MCF 10A (cell line): ENCODE results near the gene ZNF586. TPM values are rescaled to one million over a fixed set of nuclear protein-coding genes. Genes with fewer than 3 reads are reported as not detected.
A peak's percentile ranks its signal among the peaks of the same experiment; 100 is the strongest.
"Not testable (repeated sequence)": the region's sequence is repeated elsewhere in the genome, so short reads cannot be mapped to it uniquely, and the experiment has no call there.

ENCODE experiments used
- BruUV-seq: library from RNA; stranded (reverse); fragments of 400-500 nt; replicated peaks from 2 replicates; lab custom pipeline; 2021; lab: Mats Ljungman, UMichigan
- CTCF ChIA-PET: fragments of 300-600 bp; sonication (Branson Sonifier 250); formaldehyde crosslinking; extraction: SDS; loops from one replicate; lab custom pipeline; 2021; ENCODE audit warnings: antibody characterized with exemption, inconsistent platforms; lab: Yijun Ruan, JAX
- POLR2A ChIA-PET: fragments of 300-600, 350-650 bp; sonication (Branson Sonifier 250); formaldehyde crosslinking; extraction: SDS; loops from one replicate; lab custom pipeline; 2020; ENCODE audit warnings: antibody characterized with exemption, inconsistent platforms; lab: Yijun Ruan, JAX
- DNase-seq: peaks from one replicate; pipeline ENCODE4 v3.0.0-alpha.2; 2018; ENCODE audit not compliant: unreplicated experiment
- H3K27ac Mint-ChIP-seq: one replicate; pipeline ENCODE4 v1.8.0; 2022; ENCODE audit warnings: mild to moderate bottlenecking, low read depth, mixed read lengths; ENCODE audit not compliant: unreplicated experiment
- H3K27me3 Mint-ChIP-seq: one replicate; pipeline ENCODE4 v1.8.0; 2022; ENCODE audit warnings: mixed read lengths; ENCODE audit not compliant: insufficient read depth, unreplicated experiment
- H3K36me3 Mint-ChIP-seq: one replicate; pipeline ENCODE4 v1.8.0; 2022; ENCODE audit warnings: mild to moderate bottlenecking, moderate library complexity, mixed read lengths; ENCODE audit not compliant: insufficient read depth, unreplicated experiment
- H3K4me1 Mint-ChIP-seq: one replicate; pipeline ENCODE4 v1.8.0; 2022; ENCODE audit warnings: mixed read lengths; ENCODE audit not compliant: insufficient read depth, unreplicated experiment
- H3K4me3 Mint-ChIP-seq: one replicate; pipeline ENCODE4 v1.8.0; 2022; ENCODE audit warnings: mild to moderate bottlenecking, moderate library complexity, mixed read lengths; ENCODE audit not compliant: unreplicated experiment
- H3K9me3 Mint-ChIP-seq: one replicate; pipeline ENCODE4 v1.8.0; 2022; ENCODE audit warnings: mixed read lengths; ENCODE audit not compliant: unreplicated experiment
- intact Hi-C: fragments of 100-400 bp; cut with micrococcal nuclease; formaldehyde crosslinking; loops from 2 replicates; pipeline ENCODE4 v1.14.1; 2022
- total RNA-seq: library from RNA; stranded (reverse); gene quantifications from 2 replicates; pipeline ENCODE4 v1.2.3, GENCODE V29; 2022
- TF ChIP-seq, protein P1 (sequence below): fragments of 200-600 bp; IDR thresholded peaks from one replicate; pipeline ENCODE4 v1.8.0; 2022; ENCODE audit warnings: antibody characterized with exemption, mild to moderate bottlenecking; ENCODE audit not compliant: unreplicated experiment

The ZNF586 gene
- total RNA-seq, 1 experiment from 2014 or later = 13.4 TPM

GRCh38 chr19:57820599-57820998 lies 51.1 kb downstream of the ZNF586 start:
- Mint-ChIP-seq H3K9me3 (no peaks in the 10 kb centered on the region), H3K36me3 (peaks cover 30% of the 10 kb centered on the region), H3K4me3 (peak overlapping the region; percentile 85), H3K27ac (peak overlapping the region; percentile 90), H3K27me3 (no peaks in the 10 kb centered on the region), H3K4me1 (peaks cover 27% of the 10 kb centered on the region)
- intact Hi-C loops = no loop called here
- CTCF ChIA-PET = interaction anchor here (0.6 to 1.1 kb wide), 2 partner anchors 20 to 74 kb away, joined by 3 read pairs; no protein-coding TSS in a partner anchor
- DNase-seq = no peak
- TF ChIP-seq, protein P1, sequence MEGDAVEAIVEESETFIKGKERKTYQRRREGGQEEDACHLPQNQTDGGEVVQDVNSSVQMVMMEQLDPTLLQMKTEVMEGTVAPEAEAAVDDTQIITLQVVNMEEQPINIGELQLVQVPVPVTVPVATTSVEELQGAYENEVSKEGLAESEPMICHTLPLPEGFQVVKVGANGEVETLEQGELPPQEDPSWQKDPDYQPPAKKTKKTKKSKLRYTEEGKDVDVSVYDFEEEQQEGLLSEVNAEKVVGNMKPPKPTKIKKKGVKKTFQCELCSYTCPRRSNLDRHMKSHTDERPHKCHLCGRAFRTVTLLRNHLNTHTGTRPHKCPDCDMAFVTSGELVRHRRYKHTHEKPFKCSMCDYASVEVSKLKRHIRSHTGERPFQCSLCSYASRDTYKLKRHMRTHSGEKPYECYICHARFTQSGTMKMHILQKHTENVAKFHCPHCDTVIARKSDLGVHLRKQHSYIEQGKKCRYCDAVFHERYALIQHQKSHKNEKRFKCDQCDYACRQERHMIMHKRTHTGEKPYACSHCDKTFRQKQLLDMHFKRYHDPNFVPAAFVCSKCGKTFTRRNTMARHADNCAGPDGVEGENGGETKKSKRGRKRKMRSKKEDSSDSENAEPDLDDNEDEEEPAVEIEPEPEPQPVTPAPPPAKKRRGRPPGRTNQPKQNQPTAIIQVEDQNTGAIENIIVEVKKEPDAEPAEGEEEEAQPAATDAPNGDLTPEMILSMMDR = no peak
- BruUV-seq = no TSS peak
- POLR2A ChIA-PET = interaction anchor here (0.6 to 2.9 kb wide), 10 partner anchors 13 to 470 kb away, joined by 3 to 65 read pairs (median 4); partner anchors contain the start of genes ZNF211, ZNF304, ZNF419 and ZNF550

DNA sequence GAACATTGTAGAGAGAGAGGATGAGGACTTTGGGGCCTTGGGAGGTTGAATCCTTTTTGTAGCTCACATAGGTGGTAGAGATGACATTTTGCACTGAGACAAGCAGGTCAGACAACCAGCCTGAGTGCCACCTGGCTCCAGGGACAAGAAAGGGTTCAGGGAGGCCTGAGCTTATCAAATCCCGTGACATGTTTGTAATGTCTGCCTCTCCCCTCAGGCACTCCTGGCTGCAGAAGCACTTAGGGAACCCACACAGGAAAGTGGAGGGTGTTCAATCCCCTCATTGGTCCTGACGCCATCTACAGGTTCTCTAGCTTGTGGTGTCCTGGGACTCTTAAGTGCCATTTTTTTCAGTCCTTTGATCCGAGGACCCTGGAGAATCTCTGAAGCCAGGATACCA lies 51.6 kb downstream of the ZNF586 start:
- peak overlapping the region; percentile 85 for H3K4me3 Mint-ChIP-seq
- intact Hi-C loops, DNase-seq, H3K27me3 Mint-ChIP-seq, H3K9me3 Mint-ChIP-seq, BruUV-seq: not testable (repeated sequence)
- ChIA-PET POLR2A (interaction anchor here (1.2 to 2.9 kb wide), 4 partner anchors 14 to 74 kb away, joined by 3 to 65 read pairs (median 6); partner anchors contain the start of gene ZNF776), CTCF (interaction anchor here (1.1 kb wide), 1 partner anchor 21 kb away, joined by 3 read pairs; no protein-coding TSS in a partner anchor)
- peaks cover 27% of the 10 kb centered on the region for H3K4me1 Mint-ChIP-seq
- peak overlapping the region; percentile 90 for H3K27ac Mint-ChIP-seq
- H3K36me3 Mint-ChIP-seq = peaks cover 30% of the 10 kb centered on the region

DNA sequence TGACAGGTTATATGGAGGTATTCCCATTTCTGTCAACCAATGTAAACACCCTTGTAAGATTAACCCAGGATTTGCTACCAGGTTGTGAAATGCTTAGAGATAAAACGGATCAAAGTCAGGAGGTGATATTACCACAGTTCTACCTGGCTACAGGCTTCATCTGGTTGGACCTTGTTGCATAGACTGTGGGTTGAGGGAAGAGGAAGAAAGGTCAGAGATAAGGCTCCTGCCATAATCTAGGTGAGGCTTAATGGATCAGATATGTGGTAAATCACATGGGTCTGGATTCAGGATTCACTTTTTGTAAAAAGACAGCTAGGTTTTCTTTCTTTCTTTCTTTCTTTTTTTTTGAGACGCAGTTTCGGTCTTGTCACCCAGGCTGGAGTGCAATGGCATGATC lies 52.0 kb downstream of the ZNF586 start:
- H3K27ac Mint-ChIP-seq, BruUV-seq, H3K27me3 Mint-ChIP-seq, intact Hi-C loops, DNase-seq, CTCF ChIA-PET, H3K9me3 Mint-ChIP-seq: not testable (repeated sequence)
- Mint-ChIP-seq H3K36me3 (peaks cover 30% of the 10 kb centered on the region), H3K4me1 (peaks cover 27% of the 10 kb centered on the region), H3K4me3 (peak overlapping the region; percentile 85)
- POLR2A ChIA-PET = interaction anchor here (0.6 to 1.4 kb wide), 2 partner anchors 74 to 432 kb away, joined by 3 to 4 read pairs; partner anchors contain the start of genes ZNF548 and ZNF776

GRCh38 chr19:57823155-57823554 lies 53.7 kb downstream of the ZNF586 start:
- DNase-seq, CTCF ChIA-PET, intact Hi-C loops, H3K27ac Mint-ChIP-seq, H3K4me3 Mint-ChIP-seq, H3K9me3 Mint-ChIP-seq, H3K27me3 Mint-ChIP-seq, POLR2A ChIA-PET, BruUV-seq: not testable (repeated sequence)
- Mint-ChIP-seq H3K36me3 (peaks cover 38% of the 10 kb centered on the region), H3K4me1 (peaks cover 27% of the 10 kb centered on the region)

DNA sequence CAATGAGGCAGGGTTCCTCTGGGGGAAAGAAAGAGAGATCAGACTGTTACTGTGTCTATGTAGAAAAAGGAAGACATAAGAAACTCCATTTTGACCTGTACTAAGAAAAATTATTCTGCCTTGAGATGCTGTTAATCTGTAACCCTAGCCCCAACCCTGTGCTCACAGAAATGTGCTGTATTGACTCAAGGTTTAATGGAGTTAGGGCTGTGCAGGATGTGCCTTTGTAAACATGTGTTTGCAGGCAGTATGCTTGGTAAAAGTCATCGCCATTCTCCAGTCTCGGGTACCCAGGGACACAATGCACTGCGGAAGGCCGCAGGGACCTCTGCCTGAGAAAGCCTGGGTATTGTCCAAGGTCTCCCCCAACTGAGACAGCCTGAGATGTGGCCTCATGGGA lies 54.1 kb downstream of the ZNF586 start:
- peaks cover 38% of the 10 kb centered on the region for H3K36me3 Mint-ChIP-seq
- H3K4me1 Mint-ChIP-seq = peaks cover 27% of the 10 kb centered on the region
- POLR2A ChIA-PET, intact Hi-C loops, BruUV-seq, CTCF ChIA-PET, H3K9me3 Mint-ChIP-seq, H3K4me3 Mint-ChIP-seq, H3K27me3 Mint-ChIP-seq, DNase-seq: not testable (repeated sequence)
- peak overlapping the region; percentile 47 for H3K27ac Mint-ChIP-seq

GRCh38 chr19:57825511-57825910 lies 56.0 kb downstream of the ZNF586 start:
- POLR2A ChIA-PET = interaction anchor here (0.6 kb wide), 1 partner anchor 390 kb away, joined by 3 read pairs; no protein-coding TSS in a partner anchor
- CTCF ChIA-PET = no interaction called here
- H3K27ac Mint-ChIP-seq = no peak overlapping the region

More at GRCh38 chr19:57825511-57825910, 56.0 kb downstream of the ZNF586 start:
- DNase-seq = no peak
- peaks cover 35% of the 10 kb centered on the region for H3K36me3 Mint-ChIP-seq
- H3K9me3 Mint-ChIP-seq = no peaks in the 10 kb centered on the region
- H3K27me3 Mint-ChIP-seq = no peaks in the 10 kb centered on the region
- TF ChIP-seq, protein P1 = no peak
- H3K4me1 Mint-ChIP-seq = peaks cover 25% of the 10 kb centered on the region
- no peak overlapping the region for H3K4me3 Mint-ChIP-seq
- intact Hi-C loops = no loop called here
- no TSS peak for BruUV-seq
